Keratinocyte (primary cell): ENCODE measurements around the gene GJB6. TPM values are rescaled to one million over a fixed set of nuclear protein-coding genes. Genes with fewer than 3 reads are reported as not detected.

Experiments
- DNase-seq: peaks from one replicate; pipeline ENCODE4 v3.0.0-alpha.2; 2011; ENCODE audit warnings: low read depth, missing footprints, low spot score
- FAIRE-seq: peaks from 2 replicates; lab custom pipeline; 2011; peaks lifted over from hg19 to GRCh38; lab: Jason Lieb, UNC
- H2AFZ ChIP-seq: 2 replicates; pipeline ENCODE4 v1.6.0; 2012; ENCODE audit warnings: low read length, control low read depth, inconsistent platforms; ENCODE audit not compliant: control insufficient read depth
- H3K27ac ChIP-seq: 2 replicates; pipeline ENCODE4 v1.5.1; 2011; ENCODE audit warnings: low read length; ENCODE audit not compliant: control insufficient read depth, insufficient read depth
- H3K27me3 ChIP-seq: 3 replicates; pipeline ENCODE4 v1.6.0; 2011; ENCODE audit warnings: low read length; ENCODE audit not compliant: control insufficient read depth, insufficient read depth; ENCODE audit errors: extremely low read depth
- H3K36me3 ChIP-seq, 2 experiments: 2 replicates in 1 of 2; 3 replicates in 1 of 2; pipeline ENCODE4 v1.5.1; 2011; ENCODE audit warnings: low read length in 2 of 2, mild to moderate bottlenecking in 1 of 2; ENCODE audit not compliant: control insufficient read depth in 2 of 2, insufficient read depth in 2 of 2; ENCODE audit errors: extremely low read depth in 1 of 2
- H3K4me1 ChIP-seq: 3 replicates; pipeline ENCODE4 v1.5.1; 2011; ENCODE audit warnings: low read length; ENCODE audit not compliant: control insufficient read depth, insufficient read depth; ENCODE audit errors: extremely low read depth
- H3K4me2 ChIP-seq: 3 replicates; pipeline ENCODE4 v1.6.0; 2011; ENCODE audit warnings: low read depth, low read length; ENCODE audit not compliant: control insufficient read depth, insufficient read depth; ENCODE audit errors: extremely low read depth
- H3K4me3 ChIP-seq, 3 experiments: fragments of 200-600 bp in 1 of 3; sonication (generic) in 1 of 3; 2 replicates in 2 of 3; 3 replicates in 1 of 3; pipeline ENCODE4 v1.5.1; 2011 to 2016; ENCODE audit warnings: low read length in 3 of 3, mild to moderate bottlenecking in 3 of 3, control low read depth in 2 of 3, inconsistent platforms in 1 of 3, low read depth in 1 of 3, mixed read lengths in 1 of 3, mixed run types in 1 of 3, moderate library complexity in 1 of 3; ENCODE audit not compliant: control insufficient read depth in 2 of 3, insufficient read depth in 2 of 3; ENCODE audit errors: extremely low read depth in 1 of 3
- H3K79me2 ChIP-seq: 2 replicates; pipeline ENCODE4 v1.6.0; 2012; ENCODE audit warnings: low read length; ENCODE audit not compliant: control insufficient read depth, insufficient read depth
- H3K9ac ChIP-seq: 3 replicates; pipeline ENCODE4 v1.6.0; 2011; ENCODE audit warnings: low read length; ENCODE audit not compliant: control insufficient read depth, insufficient read depth; ENCODE audit errors: extremely low read depth
- H3K9me1 ChIP-seq: 3 replicates; pipeline ENCODE4 v1.6.0; 2011; ENCODE audit warnings: low read length; ENCODE audit not compliant: control insufficient read depth, insufficient read depth; ENCODE audit errors: extremely low read depth
- H3K9me3 ChIP-seq: 2 replicates; pipeline ENCODE4 v1.5.1; 2012; ENCODE audit warnings: low read depth, low read length; ENCODE audit not compliant: control insufficient read depth
- H4K20me1 ChIP-seq: 3 replicates; pipeline ENCODE4 v1.6.0; 2011; ENCODE audit warnings: low read length; ENCODE audit not compliant: control insufficient read depth, insufficient read depth; ENCODE audit errors: extremely low read depth
- CTCF ChIP-seq, 3 experiments: IDR thresholded peaks in 1 of 3; conservative IDR thresholded peaks in 1 of 3; optimal IDR thresholded peaks in 1 of 3; 2 replicates in 2 of 3; 3 replicates in 1 of 3; pipeline versions ENCODE3 to v1.5.1; 2011; ENCODE audit warnings: low read length in 3 of 3, mild to moderate bottlenecking in 3 of 3, moderate library complexity in 2 of 3, control low read depth in 1 of 3, inconsistent platforms in 1 of 3; ENCODE audit not compliant: insufficient read depth in 2 of 3; ENCODE audit errors: extremely low read depth in 1 of 3
- EZH2 ChIP-seq: IDR thresholded peaks from one replicate; pipeline ENCODE4 v1.6.1; 2012; ENCODE audit warnings: inconsistent platforms, mild to moderate bottlenecking, low read length, moderate library complexity
- dilution Hi-C: fragments of 300-500 bp; cut with MboI; formaldehyde crosslinking; loops from one replicate; pipeline ENCODE4 v1.7.0; 2020; ENCODE audit warnings: low sequenced_read_pairs; ENCODE audit not compliant: extremely low pct_ligation_motif_present
- polyA plus RNA-seq, 5 experiments: library from polyadenylated mRNA; depleted of rRNA in 3 of 5; stranded (reverse) in 3 of 5; stranded (forward) in 1 of 5; unstranded in 1 of 5; fragments of >200 nt; gene quantifications; 1 replicate in 1 of 5; 2 replicates in 3 of 5; 3 replicates in 1 of 5; pipeline versions ENCODE4 v1.2.1 to v1.2.3, GENCODE V29; 2011 to 2012; ENCODE audit warnings: missing spikeins in 2 of 5, low read depth in 1 of 5, low replicate concordance in 1 of 5

Gene GJB6
- polyA plus RNA-seq, 1 donor (not counting 4 experiments of a cell fraction or from before 2014, with no cell fraction given) = 11.2 TPM

- DNase-seq (no peak), FAIRE-seq (no peak)
- no peaks in the 10 kb centered on the region for H3K79me2 ChIP-seq
- H3K27me3 ChIP-seq = no peaks in the 10 kb centered on the region
- no peaks in the 10 kb centered on the region for H3K9me3 ChIP-seq
- peaks cover 39% of the 10 kb centered on the region for H3K4me1 ChIP-seq
- H3K36me3 ChIP-seq = no peaks in the 10 kb centered on the region
- H3K27ac ChIP-seq = no peak overlapping the region
- H3K9ac ChIP-seq = no peak overlapping the region
- H3K4me3 ChIP-seq = no peak overlapping the region
- TF ChIP-seq EZH2 (no peak), CTCF (optimal IDR thresholded peaks at IDR 0.05 in 1 of 3, IDR thresholded peaks at IDR 0.05 in 1 of 3, conservative IDR thresholded peaks at IDR 0.05 in 1 of 3; ENCODE audit: extremely low read depth in 1 of 3, insufficient read depth in 2 of 3, low read length in 3 of 3) (no peak)
- dilution Hi-C loops = loop anchor here (25.0 kb wide), 2 partner anchors 189 to 289 kb away; no protein-coding TSS in a partner anchor
- H3K4me2 ChIP-seq = no peak overlapping the region
- no peaks in the 10 kb centered on the region for H3K9me1 ChIP-seq
- H2AFZ ChIP-seq = no peak overlapping the region
- H4K20me1 ChIP-seq = no peaks in the 10 kb centered on the region
Observed at GRCh38 chr13:20198781-20199180, 33.3 kb downstream of the GJB6 start.

- Histone ChIP-seq H3K79me2 (no peaks in the 10 kb centered on the region), H3K36me3 (no peaks in the 10 kb centered on the region), H3K9me3 (no peaks in the 10 kb centered on the region), H3K4me3 (no peak overlapping the region), H3K27ac (no peak overlapping the region), H2AFZ (no peak overlapping the region), H3K4me2 (peak overlapping the region; percentile 7), H4K20me1 (no peaks in the 10 kb centered on the region), H3K9ac (no peak overlapping the region), H3K9me1 (no peaks in the 10 kb centered on the region), H3K27me3 (no peaks in the 10 kb centered on the region), H3K4me1 (peaks cover 45% of the 10 kb centered on the region)
- dilution Hi-C loops = loop anchor here (25.0 kb wide), 2 partner anchors 190 to 290 kb away; no protein-coding TSS in a partner anchor
- no peak for DNase-seq
- peak; percentile 77 for FAIRE-seq
- TF ChIP-seq CTCF (optimal IDR thresholded peaks at IDR 0.05 in 1 of 3, IDR thresholded peaks at IDR 0.05 in 1 of 3, conservative IDR thresholded peaks at IDR 0.05 in 1 of 3; ENCODE audit: extremely low read depth in 1 of 3, insufficient read depth in 2 of 3, low read length in 3 of 3) = peak; percentile 66 to 69 (median 68)
- TF ChIP-seq EZH2 = no peak
Observed at GRCh38 chr13:20197361-20197834, 34.7 kb downstream of the GJB6 start.
